ENCODE measurements around the gene FUT3. TPM values are rescaled to one million over a fixed set of nuclear protein-coding genes. Genes with fewer than 3 reads are reported as not detected.

The FUT3 gene
- total RNA-seq, 2 donors from 2014 or later = 1.3 TPM; not detected in 1

DNA sequence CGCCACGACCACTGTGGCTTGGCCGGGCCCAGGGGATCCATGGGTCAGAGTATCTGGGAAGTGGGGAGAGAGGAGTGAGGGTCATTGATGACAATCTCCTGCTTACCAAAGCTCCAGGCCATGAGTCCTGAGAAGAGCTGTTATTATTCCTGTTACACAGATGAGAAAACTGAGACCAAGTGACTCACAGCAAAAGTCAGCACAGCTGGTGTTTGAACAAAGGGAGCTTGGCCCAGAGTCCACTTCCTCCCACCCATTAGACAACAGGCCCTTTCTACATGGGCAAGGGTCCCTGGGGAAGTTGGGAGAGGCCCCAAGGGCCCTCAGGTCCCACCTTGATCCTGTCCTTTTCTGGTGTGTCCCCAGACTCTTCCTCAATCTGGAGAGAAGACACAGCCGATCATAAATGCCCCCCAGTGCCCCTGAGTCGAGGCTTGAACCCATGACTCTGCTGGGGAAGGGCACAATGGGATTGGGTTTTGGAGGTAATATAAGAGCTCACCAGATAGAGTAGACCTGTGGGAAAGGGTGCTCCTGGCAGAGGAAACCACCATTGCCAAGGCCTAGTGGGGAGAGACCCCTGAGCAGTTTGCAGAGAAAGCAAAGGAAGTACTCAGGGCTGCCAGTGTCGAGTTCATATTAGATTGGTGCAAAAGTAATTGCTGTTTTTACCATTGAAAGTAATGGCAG, 18.6 kb downstream of the FUT3 start:
- no peak overlapping the region for H3K9ac ChIP-seq (ENCODE audit: extremely low read depth, low read length, poor library complexity, severe bottlenecking)
- no peaks in the 10 kb centered on the region for H3K4me1 Mint-ChIP-seq
- H3K4me1 ChIP-seq (ENCODE audit: control insufficient read depth, insufficient read depth, low read length) = no peaks in the 10 kb centered on the region
- H3K27me3 Mint-ChIP-seq (ENCODE audit: insufficient read depth) = peaks cover 20% of the 10 kb centered on the region
- H3K27ac Mint-ChIP-seq = no peak overlapping the region
- DNase-seq = no peak
- 90 to 94% methylated on average over 6 of the region's 6 CpGs for WGBS, 2 experiments (ENCODE audit: insufficient coverage in 1 of 2, insufficient read length in 1 of 2)
- TF ChIP-seq, protein P1, sequence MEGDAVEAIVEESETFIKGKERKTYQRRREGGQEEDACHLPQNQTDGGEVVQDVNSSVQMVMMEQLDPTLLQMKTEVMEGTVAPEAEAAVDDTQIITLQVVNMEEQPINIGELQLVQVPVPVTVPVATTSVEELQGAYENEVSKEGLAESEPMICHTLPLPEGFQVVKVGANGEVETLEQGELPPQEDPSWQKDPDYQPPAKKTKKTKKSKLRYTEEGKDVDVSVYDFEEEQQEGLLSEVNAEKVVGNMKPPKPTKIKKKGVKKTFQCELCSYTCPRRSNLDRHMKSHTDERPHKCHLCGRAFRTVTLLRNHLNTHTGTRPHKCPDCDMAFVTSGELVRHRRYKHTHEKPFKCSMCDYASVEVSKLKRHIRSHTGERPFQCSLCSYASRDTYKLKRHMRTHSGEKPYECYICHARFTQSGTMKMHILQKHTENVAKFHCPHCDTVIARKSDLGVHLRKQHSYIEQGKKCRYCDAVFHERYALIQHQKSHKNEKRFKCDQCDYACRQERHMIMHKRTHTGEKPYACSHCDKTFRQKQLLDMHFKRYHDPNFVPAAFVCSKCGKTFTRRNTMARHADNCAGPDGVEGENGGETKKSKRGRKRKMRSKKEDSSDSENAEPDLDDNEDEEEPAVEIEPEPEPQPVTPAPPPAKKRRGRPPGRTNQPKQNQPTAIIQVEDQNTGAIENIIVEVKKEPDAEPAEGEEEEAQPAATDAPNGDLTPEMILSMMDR (conservative IDR thresholded peaks at IDR 0.05) = no peak
- H3K9me3 Mint-ChIP-seq = no peaks in the 10 kb centered on the region
- no peaks in the 10 kb centered on the region for H3K27me3 ChIP-seq (ENCODE audit: control insufficient read depth, insufficient read depth, low read length, poor library complexity, severe bottlenecking)
- H3K36me3 ChIP-seq (ENCODE audit: control insufficient read depth, insufficient read depth, low read length) = no peaks in the 10 kb centered on the region
- H3K4me3 ChIP-seq (ENCODE audit: low read length) = no peak overlapping the region
- H3K4me3 Mint-ChIP-seq = no peak overlapping the region
- H3K36me3 Mint-ChIP-seq (ENCODE audit: low read depth) = no peaks in the 10 kb centered on the region
- H3K27ac ChIP-seq (ENCODE audit: low read depth, low read length) = no peak overlapping the region
- no peaks in the 10 kb centered on the region for H3K9me3 ChIP-seq (ENCODE audit: control insufficient read depth, low read length)

DNA sequence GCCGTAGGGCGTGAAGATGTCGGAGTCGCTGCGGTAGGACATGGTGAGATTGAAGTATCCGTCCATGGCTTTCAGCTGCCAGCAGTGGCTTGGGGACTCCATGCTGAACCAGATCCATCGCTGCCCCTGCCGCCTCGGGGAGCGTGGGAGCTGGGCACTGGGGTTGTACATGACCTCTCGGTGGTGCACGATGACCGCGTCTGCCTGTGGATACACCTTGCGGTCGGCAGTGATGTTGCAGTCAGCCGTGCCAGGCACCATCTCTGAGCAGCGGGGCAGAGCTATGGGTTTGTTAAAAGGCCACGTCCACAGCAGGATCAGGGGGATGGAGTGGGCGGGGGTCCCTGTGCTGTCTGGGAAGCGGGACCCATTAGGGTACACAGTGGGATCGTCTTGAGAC, 19.2 kb downstream of the FUT3 start:
- Histone ChIP-seq H3K9ac (ENCODE audit: extremely low read depth, low read length, poor library complexity, severe bottlenecking) (no peak overlapping the region), H3K27me3 (ENCODE audit: control insufficient read depth, insufficient read depth, low read length, poor library complexity, severe bottlenecking) (no peaks in the 10 kb centered on the region), H3K27ac (ENCODE audit: low read depth, low read length) (no peak overlapping the region), H3K4me1 (ENCODE audit: control insufficient read depth, insufficient read depth, low read length) (no peaks in the 10 kb centered on the region), H3K4me3 (ENCODE audit: low read length) (no peak overlapping the region), H3K9me3 (ENCODE audit: control insufficient read depth, low read length) (no peaks in the 10 kb centered on the region), H3K36me3 (ENCODE audit: control insufficient read depth, insufficient read depth, low read length) (no peaks in the 10 kb centered on the region)
- Mint-ChIP-seq H3K4me1 (no peaks in the 10 kb centered on the region), H3K27me3 (ENCODE audit: insufficient read depth) (peaks cover 20% of the 10 kb centered on the region), H3K4me3 (no peak overlapping the region), H3K9me3 (no peaks in the 10 kb centered on the region), H3K27ac (no peak overlapping the region), H3K36me3 (ENCODE audit: low read depth) (no peaks in the 10 kb centered on the region)
- TF ChIP-seq, protein P1 (conservative IDR thresholded peaks at IDR 0.05) = no peak
- 92 to 93% methylated on average over 16 to 21 of the region's 22 CpGs for WGBS, 2 experiments (ENCODE audit: insufficient coverage in 1 of 2, insufficient read length in 1 of 2)
- DNase-seq = no peak

DNA sequence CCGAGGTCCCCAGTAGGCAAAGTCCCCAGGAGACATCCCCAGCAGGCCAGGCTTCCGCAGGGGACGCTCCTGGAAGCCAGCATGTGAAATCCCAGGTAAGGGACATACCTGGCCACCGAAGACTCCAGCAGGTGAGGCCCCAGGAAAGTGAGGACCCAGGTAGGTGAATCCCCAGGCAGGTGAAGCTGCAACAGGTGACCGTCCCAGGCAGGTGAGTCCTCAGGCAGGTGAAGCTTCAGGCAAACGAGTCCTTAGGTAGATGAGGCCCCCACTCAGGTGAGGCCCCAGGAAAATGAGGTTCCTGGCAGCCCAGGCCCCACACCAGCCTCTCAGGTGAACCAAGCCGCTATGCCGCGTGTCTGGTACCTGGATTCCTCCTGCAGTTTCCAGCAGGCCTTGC, 20.1 kb downstream of the FUT3 start:
- no peaks in the 10 kb centered on the region for H3K4me1 Mint-ChIP-seq
- Histone ChIP-seq H3K9me3 (ENCODE audit: control insufficient read depth, low read length) (no peaks in the 10 kb centered on the region), H3K4me3 (ENCODE audit: low read length) (no peak overlapping the region), H3K9ac (ENCODE audit: extremely low read depth, low read length, poor library complexity, severe bottlenecking) (no peak overlapping the region), H3K27me3 (ENCODE audit: control insufficient read depth, insufficient read depth, low read length, poor library complexity, severe bottlenecking) (no peaks in the 10 kb centered on the region), H3K4me1 (ENCODE audit: control insufficient read depth, insufficient read depth, low read length) (no peaks in the 10 kb centered on the region), H3K36me3 (ENCODE audit: control insufficient read depth, insufficient read depth, low read length) (no peaks in the 10 kb centered on the region), H3K27ac (ENCODE audit: low read depth, low read length) (no peak overlapping the region)
- peaks cover 20% of the 10 kb centered on the region for H3K27me3 Mint-ChIP-seq (ENCODE audit: insufficient read depth)
- no peak overlapping the region for H3K4me3 Mint-ChIP-seq
- WGBS, 2 experiments (ENCODE audit: insufficient coverage in 1 of 2, insufficient read length in 1 of 2) = 89 to 93% methylated on average over 5 to 9 of the region's 9 CpGs
- peak; percentile 43 for DNase-seq
- no peaks in the 10 kb centered on the region for H3K9me3 Mint-ChIP-seq
- TF ChIP-seq, protein P1 (conservative IDR thresholded peaks at IDR 0.05) = no peak
- no peak overlapping the region for H3K27ac Mint-ChIP-seq
- no peaks in the 10 kb centered on the region for H3K36me3 Mint-ChIP-seq (ENCODE audit: low read depth)
